DND-41 (cell line): ENCODE results near the gene CCDC107.

Experiments used
- ATAC-seq: fragments of 200-7000 bp; cut with Tn5 transposase; 3 replicates; pipeline ENCODE4 v1.9.1; 2021; ENCODE audit warnings: low read depth; ENCODE audit not compliant: insufficient read depth
- DNase-seq: peaks from one replicate; pipeline ENCODE4 v3.0.0-alpha.2; 2020
- H2AFZ ChIP-seq: 2 replicates; pipeline ENCODE4 v1.6.0; 2012; ENCODE audit warnings: low read depth, low read length
- H3K27ac ChIP-seq: 2 replicates; pipeline ENCODE4 v1.5.1; 2012; ENCODE audit warnings: low read length, inconsistent platforms
- H3K27me3 ChIP-seq: fragments of 200-600 bp; sonication (generic); 2 replicates; pipeline ENCODE4 v1.6.0; 2012; ENCODE audit warnings: low read length, mild to moderate bottlenecking, inconsistent platforms; ENCODE audit not compliant: insufficient read depth, poor library complexity
- H3K36me3 ChIP-seq: 2 replicates; pipeline ENCODE4 v1.5.1; 2012; ENCODE audit warnings: low read length, inconsistent platforms; ENCODE audit not compliant: insufficient read depth
- H3K4me1 ChIP-seq: 2 replicates; pipeline ENCODE4 v1.5.1; 2012; ENCODE audit warnings: mild to moderate bottlenecking, low read length; ENCODE audit not compliant: insufficient read depth
- H3K4me2 ChIP-seq: 2 replicates; pipeline ENCODE4 v1.6.0; 2012; ENCODE audit warnings: mild to moderate bottlenecking, moderate library complexity, low read length, inconsistent platforms; ENCODE audit not compliant: insufficient read depth
- H3K4me3 ChIP-seq, 2 experiments: fragments of 200-600 bp in 1 of 2; shearing (Covaris generic) in 1 of 2; 2 replicates each; pipeline ENCODE4 v1.5.1; 2012 to 2016; ENCODE audit warnings: inconsistent platforms in 2 of 2, low read length in 2 of 2, mild to moderate bottlenecking in 2 of 2, low read depth in 1 of 2, moderate library complexity in 1 of 2
- H3K79me2 ChIP-seq: 2 replicates; pipeline ENCODE4 v1.6.0; 2012; ENCODE audit warnings: low read length, inconsistent platforms; ENCODE audit not compliant: insufficient read depth
- H3K9ac ChIP-seq: 2 replicates; pipeline ENCODE4 v1.6.0; 2012; ENCODE audit warnings: low read depth, mild to moderate bottlenecking, inconsistent platforms, low read length, moderate library complexity
- H3K9me3 ChIP-seq: 2 replicates; pipeline ENCODE4 v1.5.1; 2012; ENCODE audit warnings: low read length, moderate library complexity, mild to moderate bottlenecking, inconsistent platforms; ENCODE audit not compliant: insufficient read depth, severe bottlenecking
- H4K20me1 ChIP-seq: 2 replicates; pipeline ENCODE4 v1.6.0; 2012; ENCODE audit warnings: low read length; ENCODE audit not compliant: insufficient read depth
- CTCF ChIP-seq: IDR thresholded peaks from 2 replicates; pipeline ENCODE4 v1.5.1; 2012; ENCODE audit warnings: borderline replicate concordance, low read length, moderate library complexity, mild to moderate bottlenecking; ENCODE audit not compliant: poor library complexity, severe bottlenecking; ENCODE audit errors: extremely low read depth
- EZH2 ChIP-seq: IDR thresholded peaks from 3 replicates; pipeline ENCODE4 v1.6.1; 2012; ENCODE audit warnings: borderline replicate concordance, low read depth, mild to moderate bottlenecking, moderate library complexity, low read length, inconsistent platforms; ENCODE audit not compliant: severe bottlenecking

Gene CCDC107

GRCh38 chr9:35658968-35659220 lies 802 bp downstream of the CCDC107 start:
- peaks cover 67% of the 10 kb centered on the region for H3K4me1 ChIP-seq
- TF ChIP-seq CTCF: no peak
- H3K36me3 ChIP-seq: peaks cover 39% of the 10 kb centered on the region
- DNase-seq (peak; percentile 47), ATAC-seq (peak; percentile 8)
- H2AFZ ChIP-seq: peak overlapping the region; percentile 72; the same call in 1 of the 2 replicates
- peaks cover 3% of the 10 kb centered on the region; the same call in 1 of the 2 replicates for H4K20me1 ChIP-seq
- no peaks in the 10 kb centered on the region for H3K9me3 ChIP-seq
- peak overlapping the region; percentile 75 for H3K4me2 ChIP-seq
- peaks cover 44% of the 10 kb centered on the region for H3K79me2 ChIP-seq
- peak overlapping the region; percentile 92 for H3K27ac ChIP-seq
- no peaks in the 10 kb centered on the region for H3K27me3 ChIP-seq
- peak overlapping the region; percentile 86 for H3K9ac ChIP-seq
- H3K4me3 ChIP-seq: peak overlapping the region; percentile 41 to 70; a peak in 3 of 4 replicates

- TF ChIP-seq EZH2 (no peak), CTCF (no peak)
- H3K9me3 ChIP-seq: no peaks in the 10 kb centered on the region
- peak overlapping the region; percentile 75 for H3K4me2 ChIP-seq
- no peaks in the 10 kb centered on the region for H3K27me3 ChIP-seq
- peaks cover 72% of the 10 kb centered on the region for H3K4me1 ChIP-seq
- peaks cover 48% of the 10 kb centered on the region for H3K79me2 ChIP-seq
- no peak overlapping the region for H2AFZ ChIP-seq
- peaks cover 39% of the 10 kb centered on the region for H3K36me3 ChIP-seq
- peak overlapping the region; percentile 41 to 70; a peak in 3 of 4 replicates for H3K4me3 ChIP-seq
- DNase-seq: no peak
- ATAC-seq: no peak
- H3K9ac ChIP-seq: peak overlapping the region; percentile 86
- H4K20me1 ChIP-seq: peaks cover 3% of the 10 kb centered on the region; the same call in 1 of the 2 replicates
- H3K27ac ChIP-seq: peak overlapping the region; percentile 92
Observed at GRCh38 chr9:35659340-35659739, 1.2 kb downstream of the CCDC107 start.

- Histone ChIP-seq H3K36me3 (peaks cover 39% of the 10 kb centered on the region), H3K4me1 (peaks cover 87% of the 10 kb centered on the region), H3K9me3 (no peaks in the 10 kb centered on the region), H3K79me2 (peaks cover 49% of the 10 kb centered on the region), H3K4me3 (no peak overlapping the region), H4K20me1 (peaks cover 3% of the 10 kb centered on the region; the same call in 1 of the 2 replicates), H3K4me2 (peak overlapping the region; percentile 18; the same call in 1 of the 2 replicates), H2AFZ (no peak overlapping the region), H3K9ac (peak overlapping the region; percentile 24; the same call in 1 of the 2 replicates), H3K27ac (no peak overlapping the region), H3K27me3 (no peaks in the 10 kb centered on the region)
- ATAC-seq (no peak), DNase-seq (no peak)
- TF ChIP-seq CTCF (peak; percentile 33), EZH2 (no peak)
Observed at GRCh38 chr9:35660966-35661415, 2.9 kb downstream of the CCDC107 start.
